GM21723 (cell line): ENCODE data around the gene DET1.
"Not testable (repeated sequence)": the region's sequence is repeated elsewhere in the genome, so short reads cannot be mapped to it uniquely, and the experiment has no call there.

ENCODE experiments used
- ATAC-seq: cut with Tn5 transposase; IDR thresholded peaks from one replicate; pipeline ENCODE4 v1.9.1; 2021; ENCODE audit warnings: mild to moderate bottlenecking, moderate library complexity; ENCODE audit not compliant: unreplicated experiment

DET1 gene

DNA sequence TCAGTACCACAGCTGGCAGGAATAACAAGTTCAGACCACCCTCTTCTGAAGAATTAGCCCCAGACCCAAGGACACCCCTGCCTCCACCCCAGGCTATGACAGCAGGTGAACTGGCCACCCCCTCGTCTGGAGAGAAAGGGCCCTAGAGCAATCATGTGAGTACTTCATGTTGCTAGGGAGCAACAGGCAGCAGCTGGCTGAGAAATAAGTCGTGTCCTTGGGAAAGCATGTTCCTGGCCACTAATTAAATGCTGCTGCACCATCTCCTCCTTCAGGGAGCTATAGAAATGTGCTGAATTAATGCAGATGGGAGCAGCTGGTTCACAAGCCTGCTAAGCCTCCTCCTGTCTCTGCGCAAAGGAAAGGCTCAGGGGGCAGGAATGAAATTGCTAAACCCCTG is 47.5 kb downstream of the DET1 start:
- ATAC-seq, result no peak

DNA sequence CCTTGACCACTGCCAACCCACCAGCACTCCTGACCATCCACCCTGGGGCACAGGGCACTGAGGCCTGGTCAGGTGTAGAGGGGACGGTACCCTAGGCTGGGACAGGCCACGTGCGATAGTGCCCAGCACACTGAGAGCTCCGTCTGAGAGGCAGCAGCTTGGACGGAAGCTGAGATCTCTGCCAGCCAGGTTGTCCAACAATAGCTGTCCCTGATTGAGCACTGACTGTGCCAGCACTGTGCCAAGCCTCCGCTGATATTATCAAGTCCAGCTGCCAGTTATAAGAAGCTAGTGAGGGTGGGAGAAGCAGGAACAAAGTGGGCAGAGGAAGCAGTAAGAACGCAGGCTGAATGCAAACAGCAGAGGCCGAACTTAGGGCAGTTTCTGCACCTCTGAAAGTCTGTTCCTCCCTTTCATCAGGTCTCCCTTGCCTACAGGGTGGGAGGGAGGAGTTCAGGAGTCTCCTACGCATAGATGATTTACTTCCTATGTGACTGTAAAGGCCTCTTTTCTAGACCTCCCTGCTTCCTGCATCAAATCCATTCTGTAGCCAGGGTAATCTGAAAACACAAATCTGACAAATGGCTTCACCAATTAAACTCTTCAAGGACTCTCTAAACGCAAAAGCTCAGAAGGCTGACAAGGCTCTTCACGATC is 49.2 kb downstream of the DET1 start:
- no peak for ATAC-seq

DNA sequence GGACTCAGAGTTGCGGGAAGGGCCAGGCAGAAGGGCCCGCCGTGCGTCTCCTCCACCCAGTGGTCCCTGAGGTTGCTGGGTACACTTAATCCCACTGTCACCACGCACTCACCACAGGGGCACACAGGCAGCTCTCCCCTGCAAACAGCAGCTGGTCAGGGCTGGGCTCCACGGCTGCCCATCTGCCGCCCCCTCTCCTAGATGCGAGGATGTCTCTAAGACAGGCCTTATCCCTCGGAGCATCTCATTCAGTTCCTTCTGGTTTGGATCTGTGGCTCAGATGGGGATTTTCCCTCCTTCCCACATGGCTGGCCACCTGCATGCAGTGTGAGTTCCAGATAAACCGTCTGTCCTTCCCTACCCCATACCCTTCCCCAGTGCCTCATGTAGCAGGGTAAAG is 52.6 kb downstream of the DET1 start:
- no peak for ATAC-seq

DNA sequence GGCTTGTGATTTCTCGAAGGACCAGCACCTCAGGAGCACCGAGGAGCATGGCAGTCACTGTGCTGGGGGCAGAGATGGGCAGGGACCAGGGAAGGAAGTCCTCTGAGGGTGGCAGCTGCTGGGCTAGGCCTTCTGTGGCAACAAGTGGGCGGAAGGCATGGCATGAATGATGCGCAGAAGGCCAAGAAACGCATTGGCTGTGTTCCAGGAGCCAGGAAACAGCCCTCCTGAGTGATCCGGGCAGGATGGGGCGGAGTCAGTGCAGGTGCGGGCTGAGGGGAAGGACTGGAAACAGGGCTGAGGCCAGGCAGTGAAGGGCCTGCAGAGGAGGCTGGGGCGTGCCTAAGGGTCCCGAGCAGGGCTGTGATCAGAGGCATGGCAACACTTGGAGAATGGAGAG is 55.3 kb downstream of the DET1 start:
- ATAC-seq, result no peak

DNA sequence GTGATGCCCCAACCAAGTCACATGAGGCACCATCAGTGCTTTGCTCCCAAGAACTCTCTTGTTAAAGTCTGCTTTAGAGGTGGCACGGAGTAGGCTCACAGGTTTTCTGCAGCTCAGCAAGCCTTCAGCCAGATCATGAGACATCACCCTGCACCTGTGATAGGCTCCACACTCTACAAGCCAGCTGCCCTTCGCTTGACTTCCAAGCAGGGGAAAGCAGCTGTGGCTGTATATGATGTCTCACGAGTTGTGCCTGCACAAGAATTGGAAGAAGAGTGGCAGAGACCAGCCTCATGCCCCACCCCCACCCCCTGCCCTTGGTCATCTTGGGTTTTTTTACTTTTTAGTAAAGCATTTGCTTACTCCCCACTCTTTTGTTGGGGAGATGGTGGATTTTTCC is 56.4 kb downstream of the DET1 start:
- ATAC-seq, result no peak

DNA sequence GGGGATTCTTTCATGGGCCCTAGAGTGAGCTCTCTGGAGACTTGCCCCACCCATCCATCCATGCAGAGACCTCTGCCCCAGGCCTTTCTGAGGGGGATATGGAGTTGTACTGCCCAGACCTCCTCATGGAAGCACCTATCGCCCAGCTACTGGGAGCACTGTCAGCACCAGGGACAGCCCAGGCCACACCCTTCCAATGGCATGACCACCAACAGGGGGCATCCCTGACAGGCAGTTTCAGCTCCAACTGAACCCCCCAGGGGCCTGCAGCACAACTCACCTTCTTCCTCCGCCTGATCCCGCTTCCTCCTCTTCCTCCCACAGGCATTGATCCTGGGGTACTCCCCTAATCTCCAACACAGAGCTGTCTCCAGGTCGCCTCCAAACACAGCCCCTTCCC is 57.2 kb downstream of the DET1 start:
- no peak for ATAC-seq

DNA sequence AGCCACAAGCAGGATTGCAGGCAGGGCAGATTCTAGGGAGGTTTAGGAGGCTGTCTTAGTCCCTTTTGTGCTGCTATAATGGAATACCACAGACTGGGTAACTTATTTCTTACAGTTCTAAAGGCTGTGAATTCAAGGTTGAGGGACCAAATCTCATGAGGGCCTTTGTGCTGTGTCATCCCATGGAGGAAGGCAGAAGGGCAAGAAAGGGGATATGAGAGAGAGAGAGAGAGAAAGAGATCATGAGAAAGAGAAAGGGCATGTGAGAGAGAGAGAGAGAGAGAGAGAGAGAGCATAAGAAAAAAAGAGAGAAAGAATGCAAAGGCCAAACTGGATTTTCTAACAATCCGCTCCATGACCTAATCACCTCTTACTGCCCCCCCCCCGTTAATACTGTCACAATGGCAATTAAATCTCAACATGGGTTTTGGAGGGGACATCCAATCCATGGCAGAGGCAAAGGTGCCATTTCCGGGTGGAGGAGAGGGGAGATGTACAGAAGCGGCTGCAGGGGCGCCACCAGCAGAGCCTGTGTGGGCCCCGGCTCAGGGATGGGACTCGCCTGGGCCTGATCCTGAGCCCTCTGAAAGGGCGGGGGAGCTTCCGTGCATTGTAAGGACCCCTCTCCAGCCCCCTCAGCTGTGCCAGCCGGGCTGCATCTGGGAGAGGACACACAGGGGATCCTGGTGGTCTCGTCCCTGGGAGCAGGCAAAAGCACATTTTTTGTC is 58.5 kb downstream of the DET1 start:
- ATAC-seq, result no peak

DNA sequence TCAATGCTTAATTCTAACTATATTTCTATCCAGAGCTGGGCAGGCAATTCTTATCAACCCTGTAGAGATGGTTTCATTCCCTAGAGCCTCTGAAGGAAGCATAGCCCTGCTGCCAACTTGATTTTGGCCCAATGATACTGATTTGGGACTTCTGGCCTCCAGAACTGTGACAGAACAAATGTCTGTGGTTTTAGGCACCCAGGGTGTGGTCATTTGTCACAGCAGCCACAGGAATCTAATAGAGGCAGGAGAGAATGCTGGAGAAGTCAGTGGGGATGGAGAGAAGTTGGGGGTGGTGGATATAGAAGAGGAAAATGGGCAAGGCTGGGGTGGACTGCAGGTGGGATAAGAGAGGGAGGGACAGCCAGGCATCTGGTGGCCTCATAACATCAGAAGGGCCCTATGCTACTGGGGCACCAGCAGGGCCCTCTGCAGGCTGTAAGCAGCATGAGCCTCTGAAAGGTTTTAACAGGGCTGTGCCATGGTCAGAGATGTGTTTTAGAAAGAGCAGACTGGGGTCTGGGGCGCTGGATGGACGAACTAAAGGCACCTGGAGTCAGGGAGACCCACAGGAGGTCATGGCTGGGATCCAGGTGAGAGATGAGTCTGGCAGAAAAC is 59.2 kb downstream of the DET1 start:
- ATAC-seq, result no peak

DNA sequence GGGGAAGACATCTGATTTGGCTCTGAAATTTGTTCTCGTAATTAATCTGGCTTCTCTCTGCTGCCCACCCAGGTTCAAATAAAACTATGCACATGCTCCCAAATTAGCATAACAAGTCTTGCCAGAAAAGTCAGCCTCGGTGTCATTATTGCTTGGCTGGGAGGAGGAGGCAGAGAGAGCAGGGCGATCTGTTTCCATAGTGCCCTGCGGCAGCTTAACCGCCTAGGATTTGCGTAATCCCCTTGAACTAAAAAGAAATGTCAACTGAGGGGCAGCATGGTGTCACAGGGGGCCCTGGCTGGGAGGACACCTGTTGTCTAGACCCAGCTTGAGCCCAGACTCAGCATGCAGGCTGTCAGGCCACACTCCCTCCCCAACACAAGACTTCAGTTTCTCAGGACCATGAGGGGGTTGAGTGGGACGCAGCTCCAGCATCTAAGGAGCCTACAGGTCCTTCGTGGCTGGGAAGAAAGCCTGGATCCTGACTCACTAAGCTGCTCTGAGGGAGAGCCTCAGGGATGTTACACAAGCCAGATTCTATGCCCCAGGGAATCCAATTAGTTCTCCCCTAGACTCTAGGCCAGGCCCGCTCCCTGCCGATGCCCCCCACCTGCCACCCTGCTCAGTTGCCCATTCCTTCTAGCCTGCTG is 61.7 kb downstream of the DET1 start:
- ATAC-seq, result no peak

DNA sequence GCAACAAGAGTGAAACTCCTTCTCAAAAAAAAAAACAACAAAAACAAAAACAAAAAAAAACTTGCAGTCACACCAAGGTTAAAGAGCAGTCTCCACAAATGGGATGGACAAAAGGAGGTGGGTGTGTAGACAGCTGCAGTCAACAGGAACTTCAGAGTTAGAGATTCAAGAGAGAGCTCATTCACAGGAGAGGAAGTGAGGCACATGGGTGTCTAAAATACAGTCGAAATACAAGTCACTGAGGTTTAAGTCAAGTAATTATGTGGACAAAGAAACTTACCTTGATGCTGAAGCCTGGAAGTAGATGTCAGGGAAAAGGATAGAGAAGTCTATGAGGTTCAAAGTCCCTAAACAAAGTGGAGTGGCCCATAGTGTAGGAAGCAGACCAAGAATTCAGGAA is 64.2 kb downstream of the DET1 start:
- ATAC-seq, result no peak

DNA sequence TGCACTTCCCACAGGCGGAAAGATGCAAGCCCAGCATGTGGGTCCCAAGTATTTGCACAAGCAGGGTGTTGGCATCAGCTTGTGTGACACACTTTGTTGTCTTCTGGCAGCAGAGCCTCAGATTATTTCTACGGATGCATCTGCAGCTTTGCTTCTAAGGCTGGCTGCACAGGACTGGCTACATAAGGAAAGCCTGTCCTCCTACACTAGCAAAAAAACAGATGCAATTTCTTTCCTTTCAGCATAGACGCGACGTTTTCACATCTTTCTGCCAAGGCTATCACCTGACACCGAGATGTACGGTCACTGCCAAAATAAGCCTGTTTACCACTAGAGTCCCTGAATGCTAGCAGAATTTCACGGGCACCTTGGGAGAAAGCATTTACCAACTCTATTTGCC is 65.5 kb downstream of the DET1 start:
- ATAC-seq, result no peak

DNA sequence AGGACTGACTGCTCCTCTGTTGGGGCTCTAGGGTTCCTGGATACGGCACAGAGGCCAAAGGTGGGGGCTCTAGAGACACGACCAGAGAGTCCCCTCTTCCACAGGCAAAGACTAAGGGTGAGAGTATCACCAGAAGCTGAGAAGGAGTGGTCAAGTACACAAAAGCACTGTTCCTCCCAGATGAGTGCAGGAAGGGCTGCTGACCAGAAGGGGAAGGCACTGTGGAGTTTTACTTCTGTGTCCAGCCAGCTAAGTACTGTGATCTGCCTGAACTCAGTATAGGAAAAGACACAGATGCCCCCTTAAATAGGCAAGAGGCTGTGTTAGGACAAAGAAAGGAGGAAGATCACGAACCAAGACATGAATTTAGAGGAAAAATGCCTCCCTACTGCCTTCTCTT is 67.3 kb downstream of the DET1 start:
- ATAC-seq, result no peak

DNA sequence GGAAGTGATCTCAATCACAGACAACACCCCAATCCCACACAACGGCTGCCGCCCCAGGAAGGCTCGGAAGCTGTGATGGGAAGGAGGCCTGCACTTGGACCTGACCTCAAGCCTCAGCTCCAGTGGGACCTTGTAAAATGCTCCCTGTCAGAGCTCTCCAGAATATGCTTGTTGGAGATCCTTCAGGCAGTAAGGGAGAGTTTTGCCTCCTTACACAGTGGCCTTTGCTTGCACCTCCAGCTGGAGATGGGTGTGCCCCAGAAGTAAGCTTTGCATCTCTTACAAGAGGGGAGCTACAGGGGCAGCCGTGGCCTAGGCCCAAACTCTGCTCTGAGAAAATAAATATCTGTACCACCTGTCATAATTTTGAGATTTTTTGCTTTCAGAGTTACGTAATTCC is 68.6 kb downstream of the DET1 start:
- no peak for ATAC-seq

DNA sequence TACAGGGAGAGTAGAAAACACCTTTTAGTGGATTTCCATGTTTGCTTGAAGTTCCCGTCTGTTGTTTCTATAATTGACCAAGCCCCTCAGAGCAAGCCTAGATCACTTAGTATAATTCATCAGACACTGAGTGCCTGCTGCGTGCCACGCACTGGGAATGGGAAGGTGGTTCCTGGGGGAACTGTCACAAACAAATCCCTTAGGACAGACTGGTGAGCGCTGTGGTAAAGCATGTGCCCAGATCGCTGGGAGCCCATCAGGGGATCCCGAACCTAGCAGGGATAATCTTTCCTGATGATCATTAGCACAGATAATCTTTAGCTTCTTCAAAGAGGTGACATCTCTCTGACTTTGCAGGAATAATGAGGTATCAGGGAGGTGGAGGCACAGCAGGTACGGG is 69.4 kb downstream of the DET1 start:
- no peak for ATAC-seq

DNA sequence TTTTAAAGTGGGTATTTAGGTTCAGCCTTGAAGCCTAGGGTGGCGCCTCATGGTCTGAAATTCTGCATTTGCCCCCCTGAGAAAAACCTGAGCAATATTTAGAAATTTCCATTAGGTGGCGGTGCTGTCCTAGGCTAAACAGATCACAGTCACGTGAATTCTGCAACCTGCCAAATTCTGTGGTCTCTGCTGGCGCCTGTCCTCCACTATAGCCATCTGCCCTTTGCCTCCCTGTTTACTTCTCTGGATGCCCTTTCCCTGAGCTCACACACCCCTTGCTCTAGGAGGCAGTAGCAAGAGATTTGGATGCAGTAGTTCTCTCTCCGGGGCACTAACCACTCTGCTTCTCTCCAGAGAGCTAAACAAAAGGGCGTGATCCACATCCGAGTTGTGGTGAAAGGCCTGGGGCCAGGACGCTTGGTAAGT is 69.8 kb downstream of the DET1 start:
- ATAC-seq, result no peak

DNA sequence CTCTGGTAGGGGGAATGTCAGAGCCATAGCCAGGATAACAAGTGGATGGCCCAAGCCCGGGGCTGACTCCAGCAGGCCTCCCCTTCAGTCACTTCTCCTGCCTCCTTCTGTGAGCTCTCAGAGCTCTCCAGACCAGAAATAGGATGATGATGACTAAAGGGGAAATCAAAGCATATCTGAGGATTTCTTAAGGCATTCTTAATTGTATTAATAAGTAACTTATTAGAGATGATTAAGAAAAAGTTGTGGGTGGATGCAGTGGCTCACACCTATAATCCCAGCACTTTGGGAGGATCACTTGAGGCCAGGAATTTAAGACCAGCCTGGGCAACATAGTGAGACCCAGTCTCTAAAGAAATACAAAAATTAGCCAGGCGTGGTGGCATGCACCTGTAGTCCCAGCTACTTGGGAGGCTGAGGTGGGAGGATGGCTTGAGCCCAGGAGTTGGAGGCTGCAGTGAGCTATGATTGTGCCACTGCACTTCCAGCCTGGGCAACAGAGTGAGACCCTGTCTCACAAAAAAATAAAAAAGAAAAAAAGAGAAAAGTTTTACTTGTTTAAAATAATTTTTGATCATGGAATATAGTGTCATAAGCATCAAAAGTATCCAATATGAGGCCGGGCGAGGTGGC is 72.7 kb downstream of the DET1 start:
- ATAC-seq, result not testable (repeated sequence)

DNA sequence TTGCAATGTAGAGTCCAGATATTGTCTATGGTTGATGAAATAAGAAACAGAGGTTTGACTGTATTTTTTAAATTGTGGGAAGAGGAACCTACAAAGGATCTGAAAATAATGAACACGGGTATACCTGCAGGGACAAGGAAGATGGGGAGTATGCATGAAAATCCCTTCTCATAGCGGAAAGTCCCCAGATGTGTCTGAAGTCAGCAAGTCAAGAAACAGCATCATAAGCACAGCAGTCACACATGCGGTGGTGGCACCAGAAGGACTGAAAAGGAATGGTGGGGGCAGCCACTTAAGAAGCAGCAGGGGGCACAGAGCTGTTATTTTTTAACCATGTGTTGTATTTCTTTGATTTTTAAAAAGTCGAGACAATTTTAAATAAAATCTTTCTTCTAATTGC is 74.3 kb downstream of the DET1 start:
- ATAC-seq, result no peak

DNA sequence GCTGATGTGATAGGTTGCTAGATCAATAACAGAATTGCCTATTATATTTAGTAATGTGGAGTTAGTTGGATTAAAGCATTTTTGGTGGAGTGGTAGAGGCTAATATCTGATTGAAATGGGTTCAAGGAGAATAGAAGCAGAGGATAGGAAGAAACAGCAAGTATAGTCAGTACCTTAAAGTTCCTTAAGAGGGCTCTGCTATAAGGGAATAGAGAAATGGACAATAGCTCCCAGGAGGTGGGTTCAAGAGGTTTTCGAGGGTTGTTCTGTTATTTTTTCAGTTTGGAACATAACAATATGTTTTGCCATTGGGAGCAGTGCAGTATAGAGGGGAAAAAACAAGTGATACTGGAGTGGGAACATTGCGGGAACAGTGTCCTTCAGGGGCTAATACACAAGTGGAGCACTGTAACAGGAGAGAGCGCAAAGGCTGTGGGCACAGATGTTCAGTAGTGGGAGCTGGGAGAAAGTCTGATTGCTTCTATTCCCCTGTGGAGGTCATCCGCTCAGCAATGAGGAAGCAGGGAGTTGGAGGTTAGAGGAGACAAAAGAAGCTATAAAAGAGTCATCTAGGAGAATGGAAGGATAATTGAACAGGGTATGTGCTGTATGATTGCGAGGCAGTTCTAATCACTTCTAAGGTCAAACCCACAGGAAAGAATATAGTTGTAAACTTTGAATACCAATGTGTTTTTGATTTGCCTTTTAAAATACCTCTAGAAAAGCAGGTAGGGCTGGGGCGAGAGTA is 75.7 kb downstream of the DET1 start:
- no peak for ATAC-seq

DNA sequence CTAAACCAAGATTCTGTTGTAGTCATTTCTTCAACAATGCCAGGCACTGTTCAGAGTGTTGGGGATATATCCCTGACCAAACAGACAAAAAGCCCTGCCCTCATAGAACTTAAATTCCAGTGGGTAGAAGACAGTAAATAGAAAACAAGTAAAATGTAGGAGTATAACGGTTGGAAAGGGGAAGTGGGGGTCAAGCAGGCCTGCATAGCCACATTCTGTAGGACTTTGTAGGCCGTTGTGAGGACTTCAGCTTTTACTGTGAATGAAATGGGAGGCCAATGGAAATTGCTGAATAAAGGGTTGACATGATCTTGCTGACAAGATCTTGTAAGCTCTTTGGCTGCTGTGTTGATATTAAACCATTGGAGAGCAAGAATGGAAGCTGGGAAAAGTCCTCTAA is 77.2 kb downstream of the DET1 start:
- ATAC-seq, result no peak

DNA sequence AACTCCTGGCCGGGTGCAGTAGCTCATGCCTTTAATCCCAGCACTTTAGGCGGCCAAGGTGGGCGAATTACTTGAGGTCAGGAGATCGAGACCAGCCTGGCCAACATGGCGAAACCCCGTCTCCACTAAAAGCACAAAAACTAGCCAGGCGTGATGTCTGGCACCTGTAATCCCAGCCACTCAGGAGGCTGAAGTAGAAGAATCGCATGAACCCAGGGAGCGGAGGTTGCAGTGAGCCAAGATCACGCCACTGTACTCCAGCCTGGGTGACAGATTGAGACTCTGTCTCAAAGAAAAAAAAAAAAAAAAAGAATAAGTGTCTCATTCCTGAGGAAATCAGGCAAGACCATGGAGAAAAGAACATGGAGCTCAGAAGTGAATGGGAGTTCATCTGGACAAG is 77.8 kb downstream of the DET1 start:
- ATAC-seq, result not testable (repeated sequence)
